Trophoblast cell (in vitro differentiated cells and primary cell): ENCODE measurements around the gene UPK3A.

Experiments used
- DNase-seq, 2 donors: peaks; one replicate each; pipeline ENCODE4 v3.0.0-alpha.2; 2016
- H2AFZ ChIP-seq: 2 replicates; pipeline ENCODE4 v1.6.1; 2013; ENCODE audit warnings: low read length, moderate library complexity, mild to moderate bottlenecking; ENCODE audit not compliant: insufficient read depth, poor library complexity
- H2AK5ac ChIP-seq: 2 replicates; pipeline ENCODE4 v1.6.1; 2013; ENCODE audit warnings: mild to moderate bottlenecking, low read length
- H2BK120ac ChIP-seq: 2 replicates; pipeline ENCODE4 v1.6.1; 2013; ENCODE audit warnings: low read length, mild to moderate bottlenecking, moderate library complexity; ENCODE audit not compliant: insufficient read depth, poor library complexity
- H2BK12ac ChIP-seq: 2 replicates; pipeline ENCODE4 v1.6.1; 2013; ENCODE audit warnings: mild to moderate bottlenecking, low read length, moderate library complexity
- H2BK5ac ChIP-seq: 2 replicates; pipeline ENCODE4 v1.6.1; 2013; ENCODE audit warnings: low read length, low read depth, moderate library complexity, mild to moderate bottlenecking; ENCODE audit not compliant: poor library complexity
- H3K14ac ChIP-seq: 2 replicates; pipeline ENCODE4 v1.6.1; 2013; ENCODE audit warnings: mild to moderate bottlenecking, low read length
- H3K18ac ChIP-seq: 2 replicates; pipeline ENCODE4 v1.6.1; 2013; ENCODE audit warnings: mild to moderate bottlenecking, low read length
- H3K23ac ChIP-seq: 2 replicates; pipeline ENCODE4 v1.6.1; 2013; ENCODE audit warnings: low read length
- H3K27ac ChIP-seq: 2 replicates; pipeline ENCODE4 v1.5.1; 2013; ENCODE audit warnings: low read depth, mild to moderate bottlenecking, inconsistent platforms, low read length, moderate library complexity
- H3K27me3 ChIP-seq: 2 replicates; pipeline ENCODE4 v1.6.1; 2013; ENCODE audit warnings: inconsistent platforms, mild to moderate bottlenecking, low read length, moderate library complexity; ENCODE audit not compliant: insufficient read depth
- H3K36me3 ChIP-seq, 2 experiments: 1 replicate in 1 of 2; 2 replicates in 1 of 2; pipeline ENCODE4 v1.6.1; 2013; ENCODE audit warnings: low read length in 2 of 2, mild to moderate bottlenecking in 2 of 2, moderate library complexity in 1 of 2; ENCODE audit not compliant: insufficient read depth in 2 of 2, control insufficient read depth in 1 of 2
- H3K4ac ChIP-seq: 2 replicates; pipeline ENCODE4 v1.6.1; 2013; ENCODE audit warnings: low read depth, mild to moderate bottlenecking, low read length, moderate library complexity
- H3K4me1 ChIP-seq, 2 experiments: 1 replicate in 1 of 2; 2 replicates in 1 of 2; pipeline ENCODE4 v1.6.1; 2013; ENCODE audit warnings: low read length in 2 of 2, mild to moderate bottlenecking in 2 of 2, moderate library complexity in 1 of 2; ENCODE audit not compliant: insufficient read depth in 2 of 2, control insufficient read depth in 1 of 2
- H3K4me2 ChIP-seq: 2 replicates; pipeline ENCODE4 v1.6.1; 2013; ENCODE audit warnings: inconsistent platforms, mild to moderate bottlenecking, low read length, moderate library complexity
- H3K4me3 ChIP-seq: 2 replicates; pipeline ENCODE4 v1.5.1; 2013; ENCODE audit warnings: mild to moderate bottlenecking, low read depth, low read length, inconsistent platforms
- H3K79me1 ChIP-seq: one replicate; pipeline ENCODE4 v1.6.1; 2013; ENCODE audit warnings: low read length
- H3K79me2 ChIP-seq: 2 replicates; pipeline ENCODE4 v1.6.1; 2013; ENCODE audit warnings: low read length, mild to moderate bottlenecking; ENCODE audit not compliant: control insufficient read depth, insufficient read depth, poor library complexity
- H3K9ac ChIP-seq: 2 replicates; pipeline ENCODE4 v1.6.1; 2013; ENCODE audit warnings: mild to moderate bottlenecking, low read length
- H3K9me3 ChIP-seq: 2 replicates; pipeline ENCODE4 v1.6.1; 2013; ENCODE audit warnings: low read depth, mild to moderate bottlenecking, control low read depth, inconsistent platforms, low read length; ENCODE audit not compliant: insufficient read depth
- H4K12ac ChIP-seq: 2 replicates; pipeline ENCODE4 v1.6.1; 2013; ENCODE audit warnings: low read depth, mild to moderate bottlenecking, low read length, moderate library complexity
- H4K8ac ChIP-seq: 2 replicates; pipeline ENCODE4 v1.6.1; 2013; ENCODE audit warnings: low read depth, mild to moderate bottlenecking, low read length, moderate library complexity
- H4K91ac ChIP-seq: one replicate; pipeline ENCODE4 v1.6.1; 2013; ENCODE audit warnings: low read depth, mild to moderate bottlenecking, low read length, moderate library complexity
- WGBS: extraction: QIAGEN DNeasy Blood & Tissue Kit; methylation state at CpG from one replicate; pipeline ENCODE4 v1.1.7; 2013; ENCODE audit warnings: missing lambda C conversion rate; ENCODE audit not compliant: insufficient read length, insufficient coverage; ENCODE audit errors: extremely low coverage; 5-methylcytosine and 5-hydroxymethylcytosine counted together

UPK3A gene

GRCh38 chr22:45318558-45319323, 34.0 kb downstream of the UPK3A start:
- Histone ChIP-seq H3K4me1 (peaks cover 11 to 12% of the 10 kb centered on the region in 2 experiments), H4K91ac (no peak overlapping the region), H3K9me3 (no peaks in the 10 kb centered on the region), H2BK12ac (no peak overlapping the region), H3K9ac (no peak overlapping the region), H3K18ac (no peak overlapping the region), H3K79me2 (peaks cover 5% of the 10 kb centered on the region), H3K4me2 (no peak overlapping the region), H3K27me3 (no peaks in the 10 kb centered on the region), H2BK120ac (no peak overlapping the region), H3K14ac (no peak overlapping the region), H3K36me3 (peaks cover 14 to 19% of the 10 kb centered on the region in 2 experiments), H2AFZ (no peak overlapping the region), H3K23ac (no peak overlapping the region), H2AK5ac (no peak overlapping the region), H3K79me1 (no peaks in the 10 kb centered on the region), H2BK5ac (no peak overlapping the region), H3K27ac (no peak overlapping the region), H3K4me3 (no peak overlapping the region), H4K8ac (no peak overlapping the region), H3K4ac (peak overlapping the region; percentile 65), H4K12ac (no peak overlapping the region)
- no peak for DNase-seq
- WGBS, result no CpG with 5 or more reads among the region's 12 CpGs

DNA sequence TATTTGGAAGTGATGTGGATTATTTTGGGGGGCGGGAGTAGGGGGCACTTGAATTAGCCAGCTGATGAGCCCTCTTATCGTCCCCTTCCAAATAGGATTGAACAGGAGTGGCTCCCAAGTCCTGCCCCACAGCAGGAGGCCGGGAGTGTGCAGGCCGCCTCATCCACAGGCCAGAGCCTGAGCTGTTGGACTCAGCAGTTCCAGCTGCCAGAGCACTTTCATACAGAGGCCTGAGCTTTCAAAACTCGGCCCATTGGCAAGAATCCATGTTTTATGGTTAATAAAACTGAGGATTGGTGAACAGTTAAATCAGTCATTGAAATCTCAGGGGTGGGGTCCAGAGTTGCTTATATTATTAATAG, 34.6 kb downstream of the UPK3A start:
- Histone ChIP-seq H2AK5ac (no peak overlapping the region), H3K4ac (peak overlapping the region; percentile 65), H4K8ac (no peak overlapping the region), H3K9ac (no peak overlapping the region), H3K9me3 (no peaks in the 10 kb centered on the region), H4K91ac (no peak overlapping the region), H3K14ac (no peak overlapping the region), H3K4me1 (peaks cover 7% of the 10 kb centered on the region in 2 experiments), H3K23ac (no peak overlapping the region), H2BK120ac (no peak overlapping the region), H3K4me3 (no peak overlapping the region), H2AFZ (no peak overlapping the region), H2BK5ac (no peak overlapping the region), H3K79me2 (peaks cover 3% of the 10 kb centered on the region), H3K36me3 (peaks cover 20 to 25% of the 10 kb centered on the region in 2 experiments), H3K27ac (no peak overlapping the region), H2BK12ac (no peak overlapping the region), H4K12ac (no peak overlapping the region), H3K27me3 (no peaks in the 10 kb centered on the region), H3K79me1 (no peaks in the 10 kb centered on the region), H3K4me2 (no peak overlapping the region), H3K18ac (no peak overlapping the region)
- no peak for DNase-seq
- WGBS, result no CpG with 5 or more reads among the region's 5 CpGs

GRCh38 chr22:45320357-45320976, 35.7 kb downstream of the UPK3A start:
- no peak overlapping the region for H2BK120ac ChIP-seq
- H3K79me2 ChIP-seq, result peaks cover 3% of the 10 kb centered on the region
- no peak overlapping the region for H4K12ac ChIP-seq
- H3K18ac ChIP-seq, result no peak overlapping the region
- H2AK5ac ChIP-seq, result no peak overlapping the region
- no peaks in the 10 kb centered on the region for H3K9me3 ChIP-seq
- no peak overlapping the region for H3K23ac ChIP-seq
- no peaks in the 10 kb centered on the region for H3K27me3 ChIP-seq
- peak overlapping the region; percentile 53 for H3K4ac ChIP-seq
- H4K8ac ChIP-seq, result no peak overlapping the region
- 100% methylated on average over 1 of the region's 9 CpGs for WGBS
- H3K9ac ChIP-seq, result no peak overlapping the region
- no peak overlapping the region for H4K91ac ChIP-seq
- no peaks in the 10 kb centered on the region for H3K79me1 ChIP-seq
- no peak overlapping the region for H2AFZ ChIP-seq
- H2BK5ac ChIP-seq, result no peak overlapping the region
- H3K14ac ChIP-seq, result no peak overlapping the region
- H3K4me3 ChIP-seq, result no peak overlapping the region
- H2BK12ac ChIP-seq, result no peak overlapping the region
- peaks cover 26 to 33% of the 10 kb centered on the region in 2 experiments for H3K36me3 ChIP-seq
- H3K27ac ChIP-seq, result no peak overlapping the region
- no peak overlapping the region for H3K4me2 ChIP-seq
- DNase-seq, result no peak
- H3K4me1 ChIP-seq, result peaks cover 6 to 7% of the 10 kb centered on the region in 2 experiments

- H3K27me3 ChIP-seq, result no peaks in the 10 kb centered on the region
- no peak overlapping the region for H4K12ac ChIP-seq
- H4K91ac ChIP-seq, result no peak overlapping the region
- peaks cover 33 to 36% of the 10 kb centered on the region in 2 experiments for H3K36me3 ChIP-seq
- peaks cover 4 to 7% of the 10 kb centered on the region in 2 experiments for H3K4me1 ChIP-seq
- no peak overlapping the region for H3K27ac ChIP-seq
- H3K14ac ChIP-seq, result no peak overlapping the region
- no peak overlapping the region for H2BK120ac ChIP-seq
- no CpG with 5 or more reads among the region's 12 CpGs for WGBS
- H2AK5ac ChIP-seq, result no peak overlapping the region
- no peak overlapping the region for H3K9ac ChIP-seq
- DNase-seq, result no peak
- H3K4me3 ChIP-seq, result no peak overlapping the region
- H4K8ac ChIP-seq, result no peak overlapping the region
- no peaks in the 10 kb centered on the region for H3K79me1 ChIP-seq
- H3K4ac ChIP-seq, result no peak overlapping the region
- no peaks in the 10 kb centered on the region for H3K9me3 ChIP-seq
- no peak overlapping the region for H2BK5ac ChIP-seq
- H2AFZ ChIP-seq, result no peak overlapping the region
- peaks cover 3% of the 10 kb centered on the region for H3K79me2 ChIP-seq
- H3K4me2 ChIP-seq, result no peak overlapping the region
- H3K23ac ChIP-seq, result no peak overlapping the region
- no peak overlapping the region for H2BK12ac ChIP-seq
- no peak overlapping the region for H3K18ac ChIP-seq
These were observed 37.1 kb downstream of the UPK3A start for GRCh38 chr22:45321827-45322226.
